Liver (tissue), 3 donors: ENCODE results near the gene ERMAP.

Experiments used
- CTCF ChIP-seq: fragments of 150-350 bp; IDR thresholded peaks from 2 replicates; pipeline ENCODE4 v1.5.1; 2017; ENCODE audit warnings: improper control_type of control experiment, low read depth, low read length; ENCODE audit not compliant: missing input control
- RAD21 ChIP-seq, 2 donors: IDR thresholded peaks; 2 replicates each; pipeline ENCODE4 v1.6.1; 2016; ENCODE audit warnings: antibody characterized with exemption in 2 of 2, mild to moderate bottlenecking in 2 of 2
- donor health status: healthy.
- donor health status: healthy.

- TF ChIP-seq CTCF = no peak
- TF ChIP-seq RAD21 (IDR thresholded peaks at IDR 0.05) = peak; percentile 12 to 38
Measured at GRCh38 chr1:42776502-42776901, 40.4 kb upstream of the ERMAP start.
